Measurements from ENCODE around the gene TSHZ1. TPM values are rescaled to one million over a fixed set of nuclear protein-coding genes. Genes with fewer than 3 reads are reported as not detected.

Gene TSHZ1
- total and polyA plus RNA-seq, 4 donors: 4.2 to 6.6 (median 5.6) TPM

GRCh38 chr18:75178376-75178775 lies 32.2 kb upstream of the TSHZ1 start:
- no peak for TF ChIP-seq NR2F2 (IDR thresholded peaks at IDR 0.05)
- TF ChIP-seq, protein P1, sequence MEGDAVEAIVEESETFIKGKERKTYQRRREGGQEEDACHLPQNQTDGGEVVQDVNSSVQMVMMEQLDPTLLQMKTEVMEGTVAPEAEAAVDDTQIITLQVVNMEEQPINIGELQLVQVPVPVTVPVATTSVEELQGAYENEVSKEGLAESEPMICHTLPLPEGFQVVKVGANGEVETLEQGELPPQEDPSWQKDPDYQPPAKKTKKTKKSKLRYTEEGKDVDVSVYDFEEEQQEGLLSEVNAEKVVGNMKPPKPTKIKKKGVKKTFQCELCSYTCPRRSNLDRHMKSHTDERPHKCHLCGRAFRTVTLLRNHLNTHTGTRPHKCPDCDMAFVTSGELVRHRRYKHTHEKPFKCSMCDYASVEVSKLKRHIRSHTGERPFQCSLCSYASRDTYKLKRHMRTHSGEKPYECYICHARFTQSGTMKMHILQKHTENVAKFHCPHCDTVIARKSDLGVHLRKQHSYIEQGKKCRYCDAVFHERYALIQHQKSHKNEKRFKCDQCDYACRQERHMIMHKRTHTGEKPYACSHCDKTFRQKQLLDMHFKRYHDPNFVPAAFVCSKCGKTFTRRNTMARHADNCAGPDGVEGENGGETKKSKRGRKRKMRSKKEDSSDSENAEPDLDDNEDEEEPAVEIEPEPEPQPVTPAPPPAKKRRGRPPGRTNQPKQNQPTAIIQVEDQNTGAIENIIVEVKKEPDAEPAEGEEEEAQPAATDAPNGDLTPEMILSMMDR (IDR thresholded peaks at IDR 0.05; ENCODE audit: low read depth, low read length, missing input control): no peak
- TF ChIP-seq HNF4G (IDR thresholded peaks at IDR 0.05): no peak
- TF ChIP-seq, protein P2, sequence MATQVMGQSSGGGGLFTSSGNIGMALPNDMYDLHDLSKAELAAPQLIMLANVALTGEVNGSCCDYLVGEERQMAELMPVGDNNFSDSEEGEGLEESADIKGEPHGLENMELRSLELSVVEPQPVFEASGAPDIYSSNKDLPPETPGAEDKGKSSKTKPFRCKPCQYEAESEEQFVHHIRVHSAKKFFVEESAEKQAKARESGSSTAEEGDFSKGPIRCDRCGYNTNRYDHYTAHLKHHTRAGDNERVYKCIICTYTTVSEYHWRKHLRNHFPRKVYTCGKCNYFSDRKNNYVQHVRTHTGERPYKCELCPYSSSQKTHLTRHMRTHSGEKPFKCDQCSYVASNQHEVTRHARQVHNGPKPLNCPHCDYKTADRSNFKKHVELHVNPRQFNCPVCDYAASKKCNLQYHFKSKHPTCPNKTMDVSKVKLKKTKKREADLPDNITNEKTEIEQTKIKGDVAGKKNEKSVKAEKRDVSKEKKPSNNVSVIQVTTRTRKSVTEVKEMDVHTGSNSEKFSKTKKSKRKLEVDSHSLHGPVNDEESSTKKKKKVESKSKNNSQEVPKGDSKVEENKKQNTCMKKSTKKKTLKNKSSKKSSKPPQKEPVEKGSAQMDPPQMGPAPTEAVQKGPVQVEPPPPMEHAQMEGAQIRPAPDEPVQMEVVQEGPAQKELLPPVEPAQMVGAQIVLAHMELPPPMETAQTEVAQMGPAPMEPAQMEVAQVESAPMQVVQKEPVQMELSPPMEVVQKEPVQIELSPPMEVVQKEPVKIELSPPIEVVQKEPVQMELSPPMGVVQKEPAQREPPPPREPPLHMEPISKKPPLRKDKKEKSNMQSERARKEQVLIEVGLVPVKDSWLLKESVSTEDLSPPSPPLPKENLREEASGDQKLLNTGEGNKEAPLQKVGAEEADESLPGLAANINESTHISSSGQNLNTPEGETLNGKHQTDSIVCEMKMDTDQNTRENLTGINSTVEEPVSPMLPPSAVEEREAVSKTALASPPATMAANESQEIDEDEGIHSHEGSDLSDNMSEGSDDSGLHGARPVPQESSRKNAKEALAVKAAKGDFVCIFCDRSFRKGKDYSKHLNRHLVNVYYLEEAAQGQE (IDR thresholded peaks at IDR 0.05): no peak
- TF ChIP-seq GABPA (IDR thresholded peaks at IDR 0.05 in 1 of 2, conservative IDR thresholded peaks at IDR 0.05 in 1 of 2): no peak
- no peak for TF ChIP-seq RXRA (IDR thresholded peaks at IDR 0.05)
- no peak for TF ChIP-seq FOXA2 (IDR thresholded peaks at IDR 0.05)
- no peak for TF ChIP-seq EGR1 (IDR thresholded peaks at IDR 0.05; ENCODE audit: low read depth in 2 of 2)
- Histone ChIP-seq H3K27me3 (ENCODE audit: control insufficient read depth in 4 of 4, insufficient read depth in 4 of 4, low read length in 3 of 4) (no peaks in the 10 kb centered on the region), H3K4me3 (ENCODE audit: low read depth in 1 of 3, low read length in 3 of 3) (no peak overlapping the region), H3K9me3 (ENCODE audit: control insufficient read depth in 4 of 4, low read length in 3 of 4) (no peaks in the 10 kb centered on the region), H3K27ac (ENCODE audit: low read depth in 1 of 2, low read length in 2 of 2) (no peak overlapping the region), H3K9ac (ENCODE audit: low read depth in 1 of 2, low read length in 2 of 2) (no peak overlapping the region), H3K4me1 (ENCODE audit: control insufficient read depth in 4 of 4, insufficient read depth in 4 of 4, low read length in 3 of 4) (no peaks in the 10 kb centered on the region), H3K36me3 (ENCODE audit: control insufficient read depth in 4 of 4, insufficient read depth in 3 of 4, low read depth in 1 of 4, low read length in 3 of 4) (no peaks in the 10 kb centered on the region)
- WGBS: 94% methylated on average over 11 of the region's 11 CpGs
- DNase-seq (ENCODE audit: low spot score): no peak

GRCh38 chr18:75179819-75180600 lies 30.6 kb upstream of the TSHZ1 start:
- TF ChIP-seq, protein P1 (IDR thresholded peaks at IDR 0.05; ENCODE audit: low read depth, low read length, missing input control): no peak
- TF ChIP-seq ATF3 (IDR thresholded peaks at IDR 0.05): no peak
- TF ChIP-seq EGR1 (IDR thresholded peaks at IDR 0.05; ENCODE audit: low read depth in 2 of 2): no peak
- no peak for TF ChIP-seq HNF4G (IDR thresholded peaks at IDR 0.05)
- TF ChIP-seq YY1 (IDR thresholded peaks at IDR 0.05): no peak
- TF ChIP-seq ZBTB33 (IDR thresholded peaks at IDR 0.05): no peak
- no peak for TF ChIP-seq RXRA (IDR thresholded peaks at IDR 0.05)
- no peak overlapping the region for H3K9ac ChIP-seq (ENCODE audit: low read depth in 1 of 2, low read length in 2 of 2)
- no peaks in the 10 kb centered on the region for H3K36me3 ChIP-seq (ENCODE audit: control insufficient read depth in 4 of 4, insufficient read depth in 3 of 4, low read depth in 1 of 4, low read length in 3 of 4)
- H3K4me3 ChIP-seq (ENCODE audit: low read depth in 1 of 3, low read length in 3 of 3): no peak overlapping the region
- H3K9me3 ChIP-seq (ENCODE audit: control insufficient read depth in 4 of 4, low read length in 3 of 4): no peaks in the 10 kb centered on the region
- no peak overlapping the region for H3K27ac ChIP-seq (ENCODE audit: low read depth in 1 of 2, low read length in 2 of 2)
- no peaks in the 10 kb centered on the region for H3K27me3 ChIP-seq (ENCODE audit: control insufficient read depth in 4 of 4, insufficient read depth in 4 of 4, low read length in 3 of 4)
- WGBS: 91% methylated on average over 13 of the region's 13 CpGs
- no peaks in the 10 kb centered on the region for H3K4me1 ChIP-seq (ENCODE audit: control insufficient read depth in 4 of 4, insufficient read depth in 4 of 4, low read length in 3 of 4)
- no peak for DNase-seq (ENCODE audit: low spot score)
